MM.1S (cell line): ENCODE measurements around the gene SLC17A8.

ENCODE experiments used
- EZH2phosphoT487 ChIP-seq: fragments of 300-600 bp; sonication (generic); IDR thresholded peaks from 2 replicates; pipeline ENCODE4 v1.6.1; 2018; ENCODE audit warnings: antibody characterized with exemption, low read length
- TF ChIP-seq, protein P1 (sequence below): fragments of 300-600 bp; sonication (generic); IDR thresholded peaks from 2 replicates; pipeline ENCODE4 v1.5.1; 2016; ENCODE audit warnings: antibody characterized with exemption, low read length, mixed read lengths

DNA sequence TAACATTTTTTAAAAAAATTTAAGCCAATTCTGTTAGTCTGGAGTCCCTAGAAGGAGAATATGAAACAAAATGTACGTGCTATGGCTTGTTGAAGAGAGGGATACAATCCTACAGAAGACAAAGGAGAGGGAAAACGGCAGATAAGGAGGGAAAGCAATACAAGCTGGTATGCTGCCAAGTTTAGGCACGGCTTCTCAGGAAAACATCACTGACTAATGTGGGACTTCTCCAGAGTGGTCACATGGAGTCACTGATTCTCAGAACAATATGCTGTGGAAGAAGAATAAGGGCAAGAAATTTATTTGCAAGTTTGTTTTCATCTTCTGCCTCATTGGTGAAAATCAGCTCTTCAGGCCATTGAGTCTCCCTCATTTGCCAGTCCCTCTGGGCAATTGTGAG, 93.9 kb downstream of the SLC17A8 start:
- TF ChIP-seq, protein P1, sequence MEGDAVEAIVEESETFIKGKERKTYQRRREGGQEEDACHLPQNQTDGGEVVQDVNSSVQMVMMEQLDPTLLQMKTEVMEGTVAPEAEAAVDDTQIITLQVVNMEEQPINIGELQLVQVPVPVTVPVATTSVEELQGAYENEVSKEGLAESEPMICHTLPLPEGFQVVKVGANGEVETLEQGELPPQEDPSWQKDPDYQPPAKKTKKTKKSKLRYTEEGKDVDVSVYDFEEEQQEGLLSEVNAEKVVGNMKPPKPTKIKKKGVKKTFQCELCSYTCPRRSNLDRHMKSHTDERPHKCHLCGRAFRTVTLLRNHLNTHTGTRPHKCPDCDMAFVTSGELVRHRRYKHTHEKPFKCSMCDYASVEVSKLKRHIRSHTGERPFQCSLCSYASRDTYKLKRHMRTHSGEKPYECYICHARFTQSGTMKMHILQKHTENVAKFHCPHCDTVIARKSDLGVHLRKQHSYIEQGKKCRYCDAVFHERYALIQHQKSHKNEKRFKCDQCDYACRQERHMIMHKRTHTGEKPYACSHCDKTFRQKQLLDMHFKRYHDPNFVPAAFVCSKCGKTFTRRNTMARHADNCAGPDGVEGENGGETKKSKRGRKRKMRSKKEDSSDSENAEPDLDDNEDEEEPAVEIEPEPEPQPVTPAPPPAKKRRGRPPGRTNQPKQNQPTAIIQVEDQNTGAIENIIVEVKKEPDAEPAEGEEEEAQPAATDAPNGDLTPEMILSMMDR = no peak
- no peak for TF ChIP-seq EZH2phosphoT487
